Neural cell (in vitro differentiated cells): ENCODE measurements around the gene PKN1. TPM values are rescaled to one million over a fixed set of nuclear protein-coding genes. Genes with fewer than 3 reads are reported as not detected.

ENCODE experiments used
- H2AFZ ChIP-seq: fragments of 200-600, 300-800 bp; sonication (generic), shearing (Covaris generic); 2 replicates; pipeline ENCODE4 v1.6.0; 2014; ENCODE audit warnings: low read depth, mild to moderate bottlenecking, antibody characterized with exemption, low read length, moderate library complexity
- H3F3A ChIP-seq: fragments of 200-600 bp; shearing (Covaris generic); 2 replicates; pipeline ENCODE4 v1.6.1; 2016; ENCODE audit warnings: mild to moderate bottlenecking, moderate library complexity, mixed read lengths, antibody characterized with exemption, low read length; ENCODE audit not compliant: insufficient read depth, poor library complexity, severe bottlenecking
- H3K27ac ChIP-seq: fragments of 200-600, 300-800 bp; sonication (generic), shearing (Covaris generic); 2 replicates; pipeline ENCODE4 v1.5.1; 2014; ENCODE audit warnings: mild to moderate bottlenecking, low read length, moderate library complexity
- H3K27me3 ChIP-seq: fragments of 300-800, 200-600 bp; sonication (generic), shearing (Covaris generic); 2 replicates; pipeline ENCODE4 v1.6.0; 2014; ENCODE audit warnings: mild to moderate bottlenecking, low read depth, low read length, moderate library complexity; ENCODE audit not compliant: insufficient read depth
- H3K36me3 ChIP-seq: fragments of 300-800, 200-600 bp; sonication (generic), shearing (Covaris generic); 2 replicates; pipeline ENCODE4 v1.5.1; 2014; ENCODE audit warnings: mild to moderate bottlenecking, antibody characterized with exemption, low read length, moderate library complexity; ENCODE audit not compliant: insufficient read depth
- H3K4me2 ChIP-seq: fragments of 300-800, 200-600 bp; sonication (generic), shearing (Covaris generic); 2 replicates; pipeline ENCODE4 v1.6.0; 2014; ENCODE audit warnings: mild to moderate bottlenecking, low read length
- H3K4me3 ChIP-seq: fragments of 300-800, 200-600 bp; sonication (generic), shearing (Covaris generic); 2 replicates; pipeline ENCODE4 v1.5.1; 2014; ENCODE audit warnings: mild to moderate bottlenecking, low read length, moderate library complexity
- H3K79me2 ChIP-seq: fragments of 200-600 bp; shearing (Covaris generic); replicated peaks from 2 replicates; pipeline ENCODE4 v1.6.0; 2014; ENCODE audit warnings: mild to moderate bottlenecking, low read length, moderate library complexity; ENCODE audit not compliant: insufficient read depth
- H3K9ac ChIP-seq: fragments of 300-800, 200-600 bp; sonication (generic), shearing (Covaris generic); 2 replicates; pipeline ENCODE4 v1.6.1; 2016; ENCODE audit warnings: mild to moderate bottlenecking, low read length, mixed read lengths
- H3K9me2 ChIP-seq: fragments of 200-600 bp; shearing (Covaris generic); 2 replicates; pipeline ENCODE4 v1.6.1; 2016; ENCODE audit warnings: mild to moderate bottlenecking, low read length, mixed read lengths; ENCODE audit not compliant: insufficient read depth
- H3K9me3 ChIP-seq: fragments of 200-600, 300-800 bp; sonication (generic), shearing (Covaris generic); 2 replicates; pipeline ENCODE4 v1.6.1; 2016; ENCODE audit warnings: mild to moderate bottlenecking, mixed run types, low read length, moderate library complexity, mixed read lengths
- H4K20me1 ChIP-seq: fragments of 200-600 bp; shearing (Covaris generic); 2 replicates; pipeline ENCODE4 v1.6.1; 2016; ENCODE audit warnings: mild to moderate bottlenecking, mixed run types; ENCODE audit not compliant: insufficient read depth
- CTCF ChIP-seq: fragments of 450-650 bp; IDR thresholded peaks from 2 replicates; pipeline ENCODE4 v1.5.1; 2014; ENCODE audit warnings: antibody characterized with exemption, mild to moderate bottlenecking, moderate library complexity; ENCODE audit not compliant: poor library complexity, severe bottlenecking
- EP300 ChIP-seq: fragments of 450-650 bp; conservative IDR thresholded peaks from 2 replicates; pipeline ENCODE4 v1.6.1; 2014; ENCODE audit warnings: antibody characterized with exemption, mild to moderate bottlenecking, moderate library complexity; ENCODE audit not compliant: poor library complexity, severe bottlenecking
- EZH2 ChIP-seq: fragments of 200-600, 300-800 bp; shearing (Covaris generic), sonication (generic); IDR thresholded peaks from 2 replicates; pipeline ENCODE4 v1.6.1; 2014; ENCODE audit warnings: antibody characterized with exemption, low read length, borderline replicate concordance, mild to moderate bottlenecking; ENCODE audit not compliant: insufficient read depth, poor library complexity, severe bottlenecking
- MXI1 ChIP-seq: fragments of 450-650 bp; conservative IDR thresholded peaks from 2 replicates; pipeline ENCODE4 v1.6.1; 2014; ENCODE audit warnings: antibody characterized with exemption, mild to moderate bottlenecking; ENCODE audit not compliant: poor library complexity, severe bottlenecking
- POLR2AphosphoS5 ChIP-seq: IDR thresholded peaks from 2 replicates; pipeline ENCODE4 v1.6.1; 2012
- RAD21 ChIP-seq: fragments of 450-650 bp; conservative IDR thresholded peaks from 2 replicates; pipeline ENCODE4 v1.6.1; 2014; ENCODE audit warnings: antibody characterized with exemption, mild to moderate bottlenecking, moderate library complexity
- SMC3 ChIP-seq: fragments of 450-650 bp; conservative IDR thresholded peaks from 2 replicates; pipeline ENCODE4 v1.6.1; 2014; ENCODE audit warnings: antibody characterized with exemption, mild to moderate bottlenecking, moderate library complexity; ENCODE audit not compliant: poor library complexity
- TAF1 ChIP-seq: IDR thresholded peaks from 2 replicates; pipeline ENCODE4 v1.6.1; 2012; ENCODE audit warnings: low read depth
- polyA plus RNA-seq: library from polyadenylated mRNA; depleted of rRNA; stranded (reverse); fragments of >200 nt; gene quantifications from 2 replicates; pipeline ENCODE4 v1.2.3, GENCODE V29; 2014
- TF ChIP-seq, protein P1 (sequence below): IDR thresholded peaks from 2 replicates; pipeline ENCODE4 v1.6.1; 2012; ENCODE audit warnings: borderline replicate concordance

Gene PKN1
- polyA plus RNA-seq, 1 donor from 2014 or later, result 64.4 TPM

GRCh38 chr19:14512406-14512961, 79.4 kb downstream of the PKN1 start:
- Histone ChIP-seq H3K4me2 (no peak overlapping the region), H3K9ac (no peak overlapping the region), H2AFZ (no peak overlapping the region), H3K36me3 (no peaks in the 10 kb centered on the region), H4K20me1 (no peaks in the 10 kb centered on the region), H3K4me3 (no peak overlapping the region), H3K27ac (no peak overlapping the region), H3F3A (no peaks in the 10 kb centered on the region), H3K9me2 (no peaks in the 10 kb centered on the region), H3K9me3 (no peaks in the 10 kb centered on the region), H3K27me3 (no peaks in the 10 kb centered on the region), H3K79me2 (peaks cover 15% of the 10 kb centered on the region)
- TF ChIP-seq RAD21 (no peak), EZH2 (no peak), SMC3 (no peak), MXI1 (no peak), CTCF (no peak), TAF1 (no peak), EP300 (no peak), POLR2AphosphoS5 (no peak)
- TF ChIP-seq, protein P1, sequence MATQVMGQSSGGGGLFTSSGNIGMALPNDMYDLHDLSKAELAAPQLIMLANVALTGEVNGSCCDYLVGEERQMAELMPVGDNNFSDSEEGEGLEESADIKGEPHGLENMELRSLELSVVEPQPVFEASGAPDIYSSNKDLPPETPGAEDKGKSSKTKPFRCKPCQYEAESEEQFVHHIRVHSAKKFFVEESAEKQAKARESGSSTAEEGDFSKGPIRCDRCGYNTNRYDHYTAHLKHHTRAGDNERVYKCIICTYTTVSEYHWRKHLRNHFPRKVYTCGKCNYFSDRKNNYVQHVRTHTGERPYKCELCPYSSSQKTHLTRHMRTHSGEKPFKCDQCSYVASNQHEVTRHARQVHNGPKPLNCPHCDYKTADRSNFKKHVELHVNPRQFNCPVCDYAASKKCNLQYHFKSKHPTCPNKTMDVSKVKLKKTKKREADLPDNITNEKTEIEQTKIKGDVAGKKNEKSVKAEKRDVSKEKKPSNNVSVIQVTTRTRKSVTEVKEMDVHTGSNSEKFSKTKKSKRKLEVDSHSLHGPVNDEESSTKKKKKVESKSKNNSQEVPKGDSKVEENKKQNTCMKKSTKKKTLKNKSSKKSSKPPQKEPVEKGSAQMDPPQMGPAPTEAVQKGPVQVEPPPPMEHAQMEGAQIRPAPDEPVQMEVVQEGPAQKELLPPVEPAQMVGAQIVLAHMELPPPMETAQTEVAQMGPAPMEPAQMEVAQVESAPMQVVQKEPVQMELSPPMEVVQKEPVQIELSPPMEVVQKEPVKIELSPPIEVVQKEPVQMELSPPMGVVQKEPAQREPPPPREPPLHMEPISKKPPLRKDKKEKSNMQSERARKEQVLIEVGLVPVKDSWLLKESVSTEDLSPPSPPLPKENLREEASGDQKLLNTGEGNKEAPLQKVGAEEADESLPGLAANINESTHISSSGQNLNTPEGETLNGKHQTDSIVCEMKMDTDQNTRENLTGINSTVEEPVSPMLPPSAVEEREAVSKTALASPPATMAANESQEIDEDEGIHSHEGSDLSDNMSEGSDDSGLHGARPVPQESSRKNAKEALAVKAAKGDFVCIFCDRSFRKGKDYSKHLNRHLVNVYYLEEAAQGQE, result no peak

DNA sequence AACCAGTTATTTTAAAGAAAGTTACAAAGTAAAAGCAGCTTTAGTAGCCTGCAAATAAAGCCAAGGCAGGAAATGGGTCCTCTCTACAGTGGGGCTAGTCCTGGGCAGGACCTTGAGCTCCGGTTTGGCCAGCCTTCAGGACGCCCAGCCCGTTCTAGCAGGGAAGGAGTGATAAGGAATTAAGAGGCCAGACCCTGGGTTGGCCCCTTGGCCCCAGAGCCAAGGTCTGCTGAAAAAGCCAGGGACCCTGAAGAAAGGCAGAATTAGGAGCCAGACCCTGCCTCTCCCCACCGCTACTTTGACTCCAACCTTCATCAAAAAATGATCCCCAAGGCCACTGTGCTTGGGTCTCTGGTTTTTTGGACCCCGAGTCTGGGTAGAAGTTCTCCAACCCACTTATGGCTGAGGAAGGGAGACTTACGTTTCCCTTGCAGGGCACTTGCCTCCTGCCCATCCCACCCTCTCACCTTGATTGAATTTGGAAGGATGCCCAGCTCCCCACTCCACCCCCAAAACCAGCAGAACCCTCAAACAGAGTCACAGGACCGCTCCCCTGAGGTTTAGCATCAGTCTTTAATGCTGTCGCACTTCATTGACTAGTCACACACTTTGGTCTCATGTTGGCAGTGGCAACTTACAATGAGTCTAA, 81.2 kb downstream of the PKN1 start:
- H3K9ac ChIP-seq, result no peak overlapping the region
- no peaks in the 10 kb centered on the region for H3K9me2 ChIP-seq
- no peak overlapping the region for H3K4me3 ChIP-seq
- H3K4me2 ChIP-seq, result no peak overlapping the region
- H3K27me3 ChIP-seq, result no peaks in the 10 kb centered on the region
- H3K36me3 ChIP-seq, result no peaks in the 10 kb centered on the region
- H4K20me1 ChIP-seq, result no peaks in the 10 kb centered on the region
- H3K79me2 ChIP-seq, result peaks cover 21% of the 10 kb centered on the region
- H3K9me3 ChIP-seq, result no peaks in the 10 kb centered on the region
- H3F3A ChIP-seq, result no peaks in the 10 kb centered on the region
- no peak overlapping the region for H3K27ac ChIP-seq
- TF ChIP-seq POLR2AphosphoS5 (no peak), TAF1 (no peak), EZH2 (no peak), MXI1 (no peak), RAD21 (no peak), EP300 (no peak), SMC3 (no peak), CTCF (no peak)
- TF ChIP-seq, protein P1, result no peak
- H2AFZ ChIP-seq, result no peak overlapping the region
